DLD1 (cell line): ENCODE data around the gene WDR70.
"Not testable (repeated sequence)": the region's sequence is repeated elsewhere in the genome, so short reads cannot be mapped to it uniquely, and the experiment has no call there.

Experiments used
- in situ Hi-C: cut with HindIII; loops from 2 replicates; pipeline ENCODE4 v1.10.0; 2017; ENCODE audit warnings: low sequenced_read_pairs

Gene WDR70

GRCh38 chr5:37626266-37626665 is 247.1 kb downstream of the WDR70 start:
- in situ Hi-C loops: no loop called here

- in situ Hi-C loops: no loop called here
These were observed 249.8 kb downstream of the WDR70 start for GRCh38 chr5:37628876-37629275.

- in situ Hi-C loops: no loop called here
These were observed 252.8 kb downstream of the WDR70 start for GRCh38 chr5:37631939-37632338.

- in situ Hi-C loops: no loop called here
These were observed 258.2 kb downstream of the WDR70 start for GRCh38 chr5:37637165-37637845.

GRCh38 chr5:37638897-37639296 is 259.8 kb downstream of the WDR70 start:
- in situ Hi-C loops: no loop called here

GRCh38 chr5:37640088-37640487 is 261.0 kb downstream of the WDR70 start:
- in situ Hi-C loops: no loop called here

GRCh38 chr5:37641933-37642332 is 262.8 kb downstream of the WDR70 start:
- in situ Hi-C loops: no loop called here

GRCh38 chr5:37645707-37646106 is 266.6 kb downstream of the WDR70 start:
- in situ Hi-C loops: no loop called here

GRCh38 chr5:37654566-37654965 is 275.4 kb downstream of the WDR70 start:
- in situ Hi-C loops: not testable (repeated sequence)

GRCh38 chr5:37657046-37657445 is 277.9 kb downstream of the WDR70 start:
- in situ Hi-C loops: no loop called here

GRCh38 chr5:37658440-37658839 is 279.3 kb downstream of the WDR70 start:
- in situ Hi-C loops: no loop called here

- in situ Hi-C loops: no loop called here
These were observed 281.2 kb downstream of the WDR70 start for GRCh38 chr5:37660319-37660718.

GRCh38 chr5:37661227-37661920 is 282.3 kb downstream of the WDR70 start:
- in situ Hi-C loops: no loop called here

- in situ Hi-C loops: no loop called here
These were observed 282.8 kb downstream of the WDR70 start for GRCh38 chr5:37661951-37662350.

- in situ Hi-C loops: no loop called here
These were observed 283.2 kb downstream of the WDR70 start for GRCh38 chr5:37662362-37662761.

- in situ Hi-C loops: no loop called here
These were observed 283.8 kb downstream of the WDR70 start for GRCh38 chr5:37662789-37663485.

GRCh38 chr5:37663538-37663937 is 284.4 kb downstream of the WDR70 start:
- in situ Hi-C loops: no loop called here

GRCh38 chr5:37664551-37664950 is 285.4 kb downstream of the WDR70 start:
- in situ Hi-C loops: no loop called here

GRCh38 chr5:37665272-37665671 is 286.2 kb downstream of the WDR70 start:
- in situ Hi-C loops: no loop called here

GRCh38 chr5:37665889-37666288 is 286.8 kb downstream of the WDR70 start:
- in situ Hi-C loops: no loop called here

GRCh38 chr5:37667430-37667829 is 288.3 kb downstream of the WDR70 start:
- in situ Hi-C loops: no loop called here

- in situ Hi-C loops: no loop called here
These were observed 288.7 kb downstream of the WDR70 start for GRCh38 chr5:37667846-37668245.
